ENCODE results near the gene CXCL11.

- TF ChIP-seq CTCF (IDR thresholded peaks at IDR 0.05) (no peak), POLR2A (IDR thresholded peaks at IDR 0.05) (no peak), EP300 (IDR thresholded peaks at IDR 0.05) (no peak), POLR2AphosphoS5 (IDR thresholded peaks at IDR 0.05) (no peak)
These were observed 23.1 kb upstream of the CXCL11 start for GRCh38 chr4:76058888-76059426.

Data from gastroesophageal sphincter (tissue), 3 donors.